B cell (primary cell): ENCODE results near the gene CYRIA. TPM values are rescaled to one million over a fixed set of nuclear protein-coding genes. Genes with fewer than 3 reads are reported as not detected.

Source experiments
- ATAC-seq: fragments of 200-7000 bp; cut with Tn5 transposase; one replicate; pipeline ENCODE4 v1.10.0; 2021; ENCODE audit warnings: low read depth, mild to moderate bottlenecking, moderate number of reproducible peaks, moderate library complexity
- CTCF ChIA-PET: fragments of 350-600 bp; sonication (Branson Sonifier 250); formaldehyde crosslinking; loops from one replicate; lab custom pipeline; 2021; ENCODE audit warnings: antibody characterized with exemption, inconsistent platforms; lab: Charles Lee
- POLR2A ChIA-PET: fragments of 350-600 bp; sonication (Branson Sonifier 250); formaldehyde crosslinking; loops from one replicate; lab custom pipeline; 2021; ENCODE audit warnings: antibody characterized with exemption; lab: Charles Lee
- DNase-seq: peaks from one replicate; pipeline ENCODE4 v3.0.0; 2013
- H2AFZ ChIP-seq: 2 replicates; pipeline ENCODE4 v1.6.1; 2012; ENCODE audit warnings: mild to moderate bottlenecking, low read depth, low read length; ENCODE audit not compliant: insufficient read depth, poor library complexity, severe bottlenecking
- H3K27ac ChIP-seq, 2 donors: 1 replicate in 1 of 2; 2 replicates in 1 of 2; pipeline ENCODE4 v1.5.1; 2012 to 2013; ENCODE audit warnings: low read length in 2 of 2, mild to moderate bottlenecking in 2 of 2, moderate library complexity in 1 of 2
- H3K27me3 ChIP-seq, 4 experiments: fragments of 200-600 bp in 1 of 4; sonication (generic) in 1 of 4; replicated peaks in 1 of 4; 1 replicate in 2 of 4; 2 replicates in 2 of 4; pipeline versions ENCODE4 v1.6.1 to v1.7.0; 2013 to 2016; ENCODE audit warnings: low read length in 3 of 4, mild to moderate bottlenecking in 2 of 4, mixed read lengths in 1 of 4, moderate library complexity in 1 of 4; ENCODE audit not compliant: insufficient read depth in 4 of 4, control insufficient read depth in 3 of 4; ENCODE audit errors: control extremely low read depth in 1 of 4
- H3K36me3 ChIP-seq, 2 experiments: replicated peaks in 1 of 2; 1 replicate in 1 of 2; 2 replicates in 1 of 2; pipeline versions ENCODE4 v1.6.1 to v1.7.1; 2013; ENCODE audit warnings: low read length in 1 of 2; ENCODE audit not compliant: insufficient read depth in 2 of 2, control insufficient read depth in 1 of 2; ENCODE audit errors: control extremely low read depth in 1 of 2, extremely low read depth in 1 of 2
- H3K4me1 ChIP-seq, 2 donors: fragments of 200-600 bp in 1 of 2; sonication (generic) in 1 of 2; 1 replicate in 1 of 2; 2 replicates in 1 of 2; pipeline versions ENCODE4 v1.5.1 to v1.6.1; 2013 to 2017; ENCODE audit warnings: low read length in 2 of 2; ENCODE audit not compliant: control insufficient read depth in 2 of 2, insufficient read depth in 2 of 2
- H3K4me2 ChIP-seq: replicated peaks from 2 replicates; pipeline ENCODE3; 2012; ENCODE audit warnings: mild to moderate bottlenecking, low read depth, low read length; ENCODE audit not compliant: poor library complexity, severe bottlenecking
- H3K4me3 ChIP-seq, 5 experiments: fragments of 200-600 bp in 1 of 5; sonication (generic) in 1 of 5; 1 replicate in 3 of 5; 2 replicates in 2 of 5; pipeline versions ENCODE4 v1.5.1 to v1.7.0; 2011 to 2016; ENCODE audit warnings: low read length in 4 of 5, mild to moderate bottlenecking in 4 of 5, low read depth in 2 of 5, control low read depth in 1 of 5, moderate library complexity in 1 of 5; ENCODE audit not compliant: insufficient read depth in 1 of 5; ENCODE audit errors: control extremely low read depth in 1 of 5, extremely low read depth in 1 of 5
- H3K79me2 ChIP-seq: fragments of 200-600 bp; sonication (generic); one replicate; pipeline ENCODE4 v1.6.0; 2016; ENCODE audit warnings: low read length; ENCODE audit not compliant: control insufficient read depth, insufficient read depth
- H3K9ac ChIP-seq: fragments of 200-600 bp; sonication (generic); 2 replicates; pipeline ENCODE4 v1.6.1; 2017; ENCODE audit warnings: mild to moderate bottlenecking, low read length, moderate library complexity
- H3K9me3 ChIP-seq, 3 donors: one replicate each; pipeline versions ENCODE4 v1.6.1 to v1.7.1; 2013; ENCODE audit warnings: low read length in 2 of 3; ENCODE audit not compliant: control insufficient read depth in 2 of 3, insufficient read depth in 1 of 3; ENCODE audit errors: control extremely low read depth in 1 of 3
- H4K20me1 ChIP-seq: 2 replicates; pipeline ENCODE4 v1.6.0; 2012; ENCODE audit warnings: mild to moderate bottlenecking, low read length; ENCODE audit not compliant: insufficient read depth, control insufficient read depth, poor library complexity, severe bottlenecking
- H3K27ac Mint-ChIP-seq: one replicate; pipeline ENCODE4 v1.8.0; 2021; ENCODE audit warnings: mixed read lengths
- H3K27me3 Mint-ChIP-seq: one replicate; pipeline ENCODE4 v1.8.0; 2021; ENCODE audit warnings: mixed read lengths
- H3K4me1 Mint-ChIP-seq: one replicate; pipeline ENCODE4 v1.8.0; 2021; ENCODE audit warnings: mixed read lengths
- H3K4me3 Mint-ChIP-seq: one replicate; pipeline ENCODE4 v1.8.0; 2021; ENCODE audit warnings: mixed read lengths
- H3K9me3 Mint-ChIP-seq: one replicate; pipeline ENCODE4 v1.8.0; 2022; ENCODE audit warnings: mixed read lengths; ENCODE audit not compliant: insufficient read depth
- CTCF ChIP-seq: fragments of 200-600 bp; IDR thresholded peaks from one replicate; pipeline ENCODE4 v1.8.0; 2022; ENCODE audit warnings: antibody characterized with exemption, mild to moderate bottlenecking
- EZH2 ChIP-seq: IDR thresholded peaks from 2 replicates; pipeline ENCODE4 v1.6.1; 2012; ENCODE audit warnings: borderline replicate concordance, low read depth, mild to moderate bottlenecking, moderate library complexity, low read length; ENCODE audit not compliant: insufficient read depth, poor library complexity, severe bottlenecking
- WGBS: methylation state at CpG from one replicate; pipeline ENCODE4 v1.1.5; 2013; ENCODE audit warnings: missing lambda C conversion rate; ENCODE audit not compliant: insufficient coverage; 5-methylcytosine and 5-hydroxymethylcytosine counted together
- intact Hi-C: fragments of 100-400 bp; cut with micrococcal nuclease; formaldehyde crosslinking; loops from one replicate; pipeline ENCODE4 v1.10.0; 2022
- polyA plus RNA-seq: library from polyadenylated mRNA; depleted of rRNA; stranded (reverse); fragments of >200 nt; gene quantifications from 2 replicates; pipeline ENCODE4 v1.2.3, GENCODE V29; 2012
- total RNA-seq, 2 donors: library from RNA; stranded (reverse); fragments of 120-200 nt in 1 of 2; gene quantifications; 1 replicate in 1 of 2; 2 replicates in 1 of 2; pipeline versions ENCODE4 v1.2.3 to v1.2.4, GENCODE V29; 2013 to 2022

CYRIA gene
- total and polyA plus RNA-seq, 2 donors (not counting 1 experiment from before 2014, with no cell fraction given): 16.8 to 58.8 TPM

- Histone ChIP-seq H3K36me3 (peaks cover 0 to 24% of the 10 kb centered on the region in 2 experiments), H4K20me1 (peaks cover 8% of the 10 kb centered on the region), H3K27me3 (no peaks in the 10 kb centered on the region), H2AFZ (no peak overlapping the region), H3K79me2 (peaks cover 61% of the 10 kb centered on the region), H3K9me3 (no peaks in the 10 kb centered on the region), H3K9ac (peak overlapping the region; percentile 52), H3K4me1 (peaks cover 100% of the 10 kb centered on the region in 2 donors), H3K4me3 (peak overlapping the region; percentile 33 to 58 (median 46)), H3K27ac (peak overlapping the region; percentile 78 to 92), H3K4me2 (peak overlapping the region; percentile 67)
- CTCF ChIA-PET: interaction anchor here (0.8 to 18.3 kb wide), 4 partner anchors 12 to 131 kb away, joined by 3 to 242 read pairs (median 45); no protein-coding TSS in a partner anchor
- intact Hi-C loops: loop anchor here (1.0 to 10.0 kb wide), 4 partner anchors 13 to 579 kb away; no protein-coding TSS in a partner anchor
- POLR2A ChIA-PET: interaction anchor here (1.3 kb wide), 1 partner anchor 39 kb away, joined by 4 read pairs; no protein-coding TSS in a partner anchor
- ATAC-seq: peak; percentile 42
- no peak for TF ChIP-seq EZH2
- no peak for TF ChIP-seq CTCF
- Mint-ChIP-seq H3K27me3 (no peaks in the 10 kb centered on the region), H3K9me3 (no peaks in the 10 kb centered on the region), H3K27ac (peak overlapping the region; percentile 93), H3K4me3 (peak overlapping the region; percentile 83), H3K4me1 (peaks cover 100% of the 10 kb centered on the region)
- 0% methylated on average over 2 of the region's 2 CpGs for WGBS
- peak; percentile 65 for DNase-seq
These were observed 39.9 kb downstream of the CYRIA start for GRCh38 chr2:16625759-16626158.

- TF ChIP-seq EZH2 (no peak), CTCF (no peak)
- Histone ChIP-seq H3K27me3 (no peaks in the 10 kb centered on the region), H3K4me3 (peak overlapping the region; percentile 33 to 58 (median 46)), H4K20me1 (peaks cover 7% of the 10 kb centered on the region), H3K4me2 (peak overlapping the region; percentile 67), H3K27ac (peak overlapping the region; percentile 78 to 92), H3K4me1 (peaks cover 95 to 98% of the 10 kb centered on the region in 2 donors), H2AFZ (no peak overlapping the region), H3K36me3 (peaks cover 0 to 29% of the 10 kb centered on the region in 2 experiments), H3K9ac (peak overlapping the region; percentile 52), H3K79me2 (peaks cover 63% of the 10 kb centered on the region), H3K9me3 (no peaks in the 10 kb centered on the region)
- DNase-seq (peak; percentile 80), ATAC-seq (peak; percentile 49)
- Mint-ChIP-seq H3K4me3 (peak overlapping the region; percentile 83), H3K27me3 (no peaks in the 10 kb centered on the region), H3K27ac (peak overlapping the region; percentile 93), H3K9me3 (no peaks in the 10 kb centered on the region), H3K4me1 (peaks cover 98% of the 10 kb centered on the region)
- POLR2A ChIA-PET: interaction anchor here (1.3 kb wide), 1 partner anchor 39 kb away, joined by 4 read pairs; no protein-coding TSS in a partner anchor
- CTCF ChIA-PET: interaction anchor here (1.1 to 18.3 kb wide), 4 partner anchors 12 to 131 kb away, joined by 3 to 242 read pairs (median 45); no protein-coding TSS in a partner anchor
- intact Hi-C loops: loop anchor here (1.0 to 10.0 kb wide), 4 partner anchors 14 to 580 kb away; no protein-coding TSS in a partner anchor
- WGBS: 0% methylated on average over 2 of the region's 5 CpGs
These were observed 40.4 kb downstream of the CYRIA start for GRCh38 chr2:16625201-16625729.
